SHP77 (cell line): Measurements from ENCODE around the gene TMEM119.
"Not testable (repeated sequence)": the region's sequence is repeated elsewhere in the genome, so short reads cannot be mapped to it uniquely, and the experiment has no call there.

Source experiments
- DNase-seq, 2 experiments: peaks; one replicate each; lab custom pipeline; 2025; lab: John Stamatoyannopoulos, UW

The TMEM119 gene

DNA sequence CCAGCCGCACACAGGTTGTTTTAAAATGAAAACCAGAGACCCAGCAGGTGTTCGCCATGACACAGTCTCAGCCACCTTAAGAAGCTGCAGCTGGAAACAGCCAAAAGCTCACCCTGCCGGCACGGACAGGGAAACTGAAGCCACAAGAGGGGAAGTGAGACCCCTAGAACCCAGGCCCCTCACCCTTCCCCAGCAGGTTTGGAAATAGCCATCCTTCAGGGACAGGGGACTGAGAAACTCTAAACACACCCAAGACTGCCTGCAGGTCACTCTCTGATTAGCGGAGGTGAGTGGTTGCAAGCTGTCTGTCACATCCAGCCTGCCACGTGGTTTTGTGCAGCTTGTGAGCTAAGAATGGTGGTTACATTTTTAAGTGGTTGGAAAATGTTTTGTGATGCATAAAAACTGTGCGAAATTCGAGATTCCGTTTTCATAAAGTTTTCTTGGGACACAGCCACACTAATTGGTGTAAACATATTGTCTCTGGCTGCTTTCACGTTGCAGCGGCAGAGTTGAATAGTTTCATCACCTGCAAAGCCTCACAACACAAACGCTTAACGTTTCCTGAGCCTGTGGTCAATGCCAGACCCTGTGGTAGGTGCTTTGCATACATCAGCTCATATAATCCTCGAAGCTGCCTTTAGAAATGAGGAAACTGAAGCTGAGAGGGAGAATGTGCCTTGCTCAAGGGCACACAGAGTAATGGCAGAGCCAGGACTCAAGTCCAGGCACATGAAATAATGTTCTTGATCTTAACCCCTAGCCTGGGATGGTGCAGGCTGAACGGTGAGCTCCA lies 37.5 kb upstream of the TMEM119 start:
- peak; percentile 11 to 35 for DNase-seq

DNA sequence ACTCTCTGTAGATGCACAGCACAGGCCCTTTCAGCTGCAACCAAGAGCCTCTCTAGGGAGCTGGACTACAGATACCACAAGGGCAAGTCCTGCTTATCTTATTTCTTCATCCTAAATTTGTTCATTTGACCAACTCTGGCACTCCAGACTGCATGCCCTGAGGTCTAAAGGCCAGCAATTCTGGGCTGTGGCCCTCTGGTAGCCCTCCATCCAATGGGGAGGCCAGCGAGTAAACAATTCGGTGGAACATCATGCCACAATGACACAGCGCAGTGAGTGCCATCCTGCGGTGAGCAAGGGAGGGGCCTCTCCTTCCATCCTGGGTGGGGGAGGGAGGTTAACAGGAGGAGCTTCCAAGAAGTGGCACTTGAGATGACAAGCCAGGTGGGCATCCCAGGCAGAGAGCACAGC lies 36.5 kb upstream of the TMEM119 start:
- DNase-seq = peak; percentile 85 to 90

DNA sequence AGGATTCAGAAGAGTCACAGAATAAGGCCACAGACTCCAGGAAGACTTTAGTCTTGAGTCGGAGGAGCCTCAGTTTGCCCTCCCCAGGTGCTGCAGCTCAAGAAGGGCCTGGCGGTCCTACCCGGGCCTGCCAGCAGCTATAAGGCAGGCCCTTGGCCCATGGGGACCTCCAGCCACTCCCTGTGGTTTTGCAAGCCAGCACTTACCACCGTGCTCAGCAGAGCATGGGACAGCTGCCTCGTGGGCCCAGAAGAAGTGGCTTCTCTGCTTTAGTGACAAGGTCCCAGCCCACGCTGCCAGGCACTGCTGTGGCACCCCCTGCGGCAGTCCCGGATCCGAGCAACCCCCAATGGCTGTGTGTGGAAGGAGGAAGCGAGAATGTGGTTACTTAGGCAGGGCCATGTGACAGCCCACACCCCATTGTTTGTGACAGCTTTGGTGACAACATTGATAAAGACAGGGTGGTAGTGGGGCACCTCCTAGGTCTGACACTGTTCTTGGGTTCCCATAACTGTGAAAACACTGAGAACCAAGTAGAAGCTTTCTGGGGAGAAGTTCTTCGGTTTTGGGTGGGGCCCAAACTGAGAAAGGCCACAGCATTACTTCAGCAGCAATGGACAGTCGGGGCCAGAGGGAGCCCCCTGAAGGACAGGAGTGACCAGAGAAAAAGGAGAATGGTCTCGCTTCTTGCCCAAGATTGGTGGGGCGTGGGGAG lies 35.8 kb upstream of the TMEM119 start, which contains the start of gene SELPLG:
TSS of gene SELPLG (minus strand) at position 361 of the 715 bp plus-strand sequence. CDS start 9,587 bp downstream, outside the sequence.
- no peak for DNase-seq

DNA sequence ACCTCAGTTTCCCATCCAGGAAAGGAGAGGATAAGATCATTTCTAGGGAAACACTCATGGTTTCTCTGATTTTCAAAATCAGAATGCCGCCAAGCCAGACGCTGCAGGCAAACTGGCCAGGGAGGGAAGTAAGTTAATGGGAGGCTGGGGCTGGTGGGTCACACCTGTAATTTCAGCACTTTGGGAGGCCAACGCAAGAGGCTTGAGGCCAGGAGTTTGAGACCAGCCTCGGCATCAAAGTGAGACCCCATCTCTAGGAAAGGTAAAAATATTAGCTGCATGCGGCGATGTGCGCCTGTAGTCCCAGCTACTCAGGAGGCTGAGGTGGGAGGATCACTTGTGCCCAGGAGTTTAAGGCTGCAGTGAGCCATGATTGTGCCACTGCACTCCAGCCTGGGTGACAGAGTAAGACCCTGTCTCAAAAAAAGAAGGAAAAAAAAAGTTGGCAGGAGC lies 35.2 kb upstream of the TMEM119 start:
- DNase-seq = no peak

DNA sequence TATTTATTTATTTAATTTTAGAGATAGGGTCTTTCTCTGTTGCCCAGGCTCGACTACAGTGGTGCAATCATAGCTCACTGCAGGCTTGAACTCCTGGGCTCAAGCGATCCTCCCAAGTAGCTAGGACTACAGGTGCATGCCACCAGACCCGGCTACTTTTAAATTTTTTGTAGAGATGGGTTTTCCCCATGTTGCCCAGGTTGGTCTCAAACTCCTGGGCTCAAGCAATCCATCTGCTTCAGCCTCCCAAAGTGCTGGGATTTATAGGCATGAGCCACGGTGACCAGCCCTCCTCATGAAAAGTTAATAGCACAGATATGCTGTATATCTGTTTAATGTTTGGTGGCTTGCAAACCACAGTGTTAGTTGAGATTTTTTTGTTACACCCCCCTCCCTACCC lies 33.4 kb upstream of the TMEM119 start:
- not testable (repeated sequence) for DNase-seq

DNA sequence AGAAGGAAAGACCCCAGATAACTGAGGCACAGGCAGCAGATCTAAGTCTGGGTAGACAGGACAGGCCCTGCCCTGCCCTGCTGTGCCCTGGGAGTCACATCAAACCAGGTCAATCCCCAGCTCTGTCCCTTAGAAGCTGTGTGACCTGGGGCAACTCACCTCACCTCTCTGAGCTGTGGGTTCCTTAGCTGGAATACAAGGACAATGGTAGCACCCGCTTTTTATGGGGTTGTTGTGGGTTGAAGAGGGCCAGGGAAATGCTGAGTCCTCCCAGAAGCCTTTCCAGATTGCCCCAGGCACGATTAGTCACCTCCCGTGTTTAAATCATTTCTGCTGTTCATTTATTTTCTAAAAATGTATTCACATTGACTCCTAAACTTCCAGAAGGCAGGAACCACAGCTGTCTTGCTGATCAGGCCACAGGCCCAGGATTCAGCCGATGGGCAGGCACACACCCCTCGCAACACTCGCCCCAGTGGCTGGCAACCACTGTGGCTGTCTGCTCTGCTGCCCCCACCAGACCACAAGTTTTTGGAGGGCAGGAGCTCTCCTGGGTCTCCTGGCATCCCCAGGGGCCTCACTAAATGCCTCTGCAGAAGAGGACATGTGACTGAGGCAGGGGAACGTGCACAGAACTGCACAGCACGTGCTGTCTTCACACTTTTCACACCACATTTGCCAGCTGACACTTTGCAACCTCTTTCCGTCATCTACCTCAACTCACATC lies 32.8 kb upstream of the TMEM119 start:
- no peak for DNase-seq

DNA sequence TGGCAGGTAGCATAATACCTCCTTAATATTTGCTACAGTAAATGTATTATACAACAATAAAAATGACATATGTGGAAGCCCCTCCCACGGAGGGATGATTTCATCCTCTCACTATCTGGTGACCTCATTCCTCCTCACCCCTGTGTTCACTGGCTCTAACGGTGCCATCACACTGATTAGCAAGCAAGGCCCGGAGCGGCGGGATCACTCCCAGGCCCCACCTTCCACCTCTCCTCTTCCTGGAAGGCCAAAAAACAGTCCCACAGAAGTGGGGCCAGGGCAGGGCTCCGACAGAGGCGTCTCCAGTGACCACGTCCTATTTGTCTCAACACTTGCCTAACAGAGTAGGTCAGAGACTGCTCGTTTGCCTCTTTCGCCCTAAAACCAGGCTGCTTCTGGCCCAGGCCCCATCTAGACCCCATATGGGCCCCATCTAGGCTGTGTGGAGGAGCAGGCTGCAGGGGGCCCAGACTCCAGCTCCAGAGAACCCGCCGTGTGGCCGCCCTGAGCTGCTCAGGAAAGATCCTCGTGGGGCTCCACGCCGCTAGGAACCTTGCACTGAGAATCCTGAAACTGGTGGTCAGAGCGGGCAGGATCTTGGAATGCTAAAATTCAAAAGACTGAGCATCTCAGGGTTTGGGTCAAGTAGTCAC lies 32.1 kb upstream of the TMEM119 start:
- peak; percentile 23 to 50 for DNase-seq

DNA sequence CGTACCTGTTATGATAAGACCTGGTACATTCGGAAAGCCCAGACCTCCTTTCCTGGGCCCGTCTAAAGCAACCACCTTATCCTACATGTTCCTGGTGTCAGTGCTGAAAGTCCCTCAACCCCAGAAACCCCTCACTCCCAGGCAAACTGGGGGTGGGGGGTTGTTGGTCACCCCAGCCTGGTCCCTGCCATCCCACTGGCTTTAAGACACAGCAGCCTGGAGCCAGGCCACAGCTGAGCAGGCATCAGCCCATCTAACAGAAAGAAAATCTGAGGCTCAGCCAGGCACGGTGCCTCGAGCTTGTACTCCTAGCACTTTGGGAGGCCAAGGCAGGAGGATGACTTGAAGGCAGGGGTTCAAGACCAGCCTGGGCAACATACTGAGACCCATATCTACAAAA lies 31.3 kb upstream of the TMEM119 start:
- no peak for DNase-seq

DNA sequence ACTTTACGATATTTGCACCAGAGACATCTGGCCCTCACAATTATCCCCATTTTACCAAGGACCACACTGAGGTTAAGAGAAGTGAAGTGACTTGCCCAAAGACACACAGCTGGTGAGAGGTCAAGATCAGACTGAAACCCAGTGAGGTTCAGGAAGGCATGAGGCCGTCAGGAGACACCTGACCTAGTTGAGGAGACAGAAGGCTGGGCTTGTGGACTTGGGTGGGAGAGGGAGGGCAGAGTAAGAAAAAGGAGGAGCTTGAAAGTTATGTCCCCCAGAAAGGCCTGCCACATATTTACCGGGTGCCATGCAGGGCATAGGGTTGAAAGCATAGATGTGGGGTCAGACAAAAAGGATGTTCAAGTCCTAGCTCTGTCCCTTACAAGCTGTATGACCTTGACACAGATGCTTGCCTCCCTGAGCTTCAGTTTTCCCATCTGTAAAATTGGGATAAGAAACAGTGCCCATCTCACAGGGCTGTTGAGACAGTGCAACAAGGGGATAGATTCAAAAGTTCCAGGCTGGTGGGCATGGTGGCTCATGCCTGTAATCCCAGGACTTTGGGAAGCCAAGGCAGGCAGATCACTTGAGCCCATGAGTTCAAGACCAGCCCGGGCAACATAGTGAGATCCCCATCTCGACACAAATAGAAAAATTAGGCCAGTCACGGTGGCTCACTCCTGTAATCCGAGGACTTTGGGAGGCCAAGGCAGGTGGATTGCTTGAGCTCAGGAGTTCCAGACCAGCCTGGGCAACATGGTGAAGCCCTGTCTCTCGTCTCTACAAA lies 29.4 kb upstream of the TMEM119 start:
- no peak for DNase-seq

DNA sequence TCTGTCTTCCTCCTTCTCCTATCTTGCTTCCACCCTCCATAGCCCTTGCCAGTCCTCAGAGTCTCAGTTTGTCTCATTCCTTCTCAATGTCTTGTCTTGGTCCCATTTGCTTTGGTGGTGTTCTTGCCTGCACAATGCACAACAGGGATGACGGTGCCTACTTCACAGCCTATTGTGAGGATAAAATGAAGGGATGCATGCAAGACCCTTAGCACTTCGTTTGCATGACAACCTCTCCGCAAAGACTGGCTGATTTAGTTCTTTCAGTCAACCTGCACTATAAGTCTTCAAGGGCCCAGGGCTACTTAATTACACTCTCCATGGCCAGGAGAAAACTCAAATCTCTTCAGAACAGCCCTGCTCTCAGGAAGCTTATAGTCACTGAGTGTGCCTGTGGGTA lies 27.3 kb upstream of the TMEM119 start:
- DNase-seq = no peak

DNA sequence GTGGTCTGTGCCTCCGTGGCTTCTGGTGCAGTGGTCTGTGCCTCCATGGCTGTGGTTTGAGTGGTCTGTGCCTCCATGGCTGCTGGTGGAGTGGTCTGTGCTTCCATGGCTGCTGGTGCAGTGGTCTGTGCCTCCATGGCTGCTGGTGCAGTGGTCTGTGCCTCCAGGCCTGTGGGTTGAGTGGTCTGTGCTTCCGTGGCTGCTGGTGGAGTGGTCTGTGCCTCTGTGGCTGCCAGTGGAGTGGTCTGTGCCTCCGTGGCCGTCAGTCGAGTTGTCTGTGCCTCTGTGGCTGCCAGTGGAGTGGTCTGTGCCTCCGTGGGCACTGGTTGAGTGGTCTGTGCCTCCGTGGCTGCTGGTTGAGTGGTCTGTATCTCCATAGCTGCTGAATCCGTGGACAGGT lies 25.7 kb upstream of the TMEM119 start:
- no peak for DNase-seq

DNA sequence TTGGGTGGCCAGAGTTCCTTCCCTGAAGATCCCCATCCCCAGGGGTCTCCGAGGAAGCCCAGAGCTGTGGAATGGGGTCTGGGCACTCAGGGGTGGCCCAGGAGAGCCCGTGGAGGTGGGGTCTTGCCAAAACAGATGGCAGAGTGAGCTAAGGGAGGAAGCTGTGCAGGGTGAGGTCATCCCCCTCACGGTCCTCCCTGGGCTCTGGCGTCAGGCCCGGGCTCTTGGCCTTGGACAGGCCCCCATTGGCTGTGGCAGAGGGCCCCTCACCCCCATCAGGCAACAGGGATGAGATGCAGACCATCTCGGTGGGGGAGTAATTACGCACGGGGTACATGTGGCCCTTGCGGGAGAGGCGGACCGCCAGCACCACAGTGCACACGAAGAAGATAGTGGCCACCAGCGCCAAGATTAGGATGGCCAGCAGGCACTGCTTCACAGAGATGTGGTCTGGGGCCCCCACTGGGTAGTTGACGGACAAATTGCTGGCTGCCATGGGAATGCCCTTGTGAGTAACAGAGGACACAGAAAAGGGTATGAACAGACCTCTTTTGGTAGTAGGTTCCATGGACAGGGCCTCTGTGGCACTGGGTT lies 25.1 kb upstream of the TMEM119 start:
- DNase-seq = no peak

DNA sequence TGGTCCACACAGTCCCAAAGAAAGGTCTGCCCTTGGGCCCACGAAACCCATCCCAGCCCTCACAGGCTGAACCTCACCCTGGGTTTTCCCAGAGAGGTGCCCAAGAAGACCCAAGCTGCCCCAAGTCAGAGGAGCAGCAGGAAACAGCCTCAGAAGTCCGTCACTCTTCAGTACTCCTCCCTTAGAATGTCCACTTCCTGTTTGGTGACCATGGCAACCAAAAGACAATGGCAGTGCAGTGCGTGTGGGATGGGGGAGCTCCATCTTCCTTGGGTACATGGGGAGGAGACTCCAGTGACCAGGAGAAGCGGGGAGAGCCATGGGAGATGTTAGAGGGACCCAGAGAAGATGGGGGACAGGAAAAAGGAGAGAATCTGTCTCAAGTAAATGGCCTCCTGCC lies 24.5 kb upstream of the TMEM119 start:
- DNase-seq = peak; percentile 16 to 28

DNA sequence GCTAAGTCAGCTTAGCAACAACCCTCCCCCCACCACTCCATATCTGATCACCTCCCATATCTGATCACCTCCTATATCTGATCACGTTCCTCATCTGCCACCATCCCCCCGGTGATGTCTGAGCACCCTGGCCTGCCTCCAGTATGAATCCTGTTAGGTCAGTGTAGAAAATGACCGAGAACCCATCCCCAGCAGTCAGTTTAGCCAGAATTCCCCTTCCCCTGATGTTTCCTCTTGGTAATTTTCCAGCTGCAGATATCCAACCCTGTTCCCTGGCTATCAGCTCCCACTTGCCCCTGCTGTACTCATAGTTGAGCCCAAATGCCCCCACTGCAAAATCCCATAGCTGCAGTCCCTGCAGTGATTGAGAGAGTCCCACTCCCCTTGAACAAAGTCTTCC lies 23.3 kb upstream of the TMEM119 start:
- DNase-seq = no peak

DNA sequence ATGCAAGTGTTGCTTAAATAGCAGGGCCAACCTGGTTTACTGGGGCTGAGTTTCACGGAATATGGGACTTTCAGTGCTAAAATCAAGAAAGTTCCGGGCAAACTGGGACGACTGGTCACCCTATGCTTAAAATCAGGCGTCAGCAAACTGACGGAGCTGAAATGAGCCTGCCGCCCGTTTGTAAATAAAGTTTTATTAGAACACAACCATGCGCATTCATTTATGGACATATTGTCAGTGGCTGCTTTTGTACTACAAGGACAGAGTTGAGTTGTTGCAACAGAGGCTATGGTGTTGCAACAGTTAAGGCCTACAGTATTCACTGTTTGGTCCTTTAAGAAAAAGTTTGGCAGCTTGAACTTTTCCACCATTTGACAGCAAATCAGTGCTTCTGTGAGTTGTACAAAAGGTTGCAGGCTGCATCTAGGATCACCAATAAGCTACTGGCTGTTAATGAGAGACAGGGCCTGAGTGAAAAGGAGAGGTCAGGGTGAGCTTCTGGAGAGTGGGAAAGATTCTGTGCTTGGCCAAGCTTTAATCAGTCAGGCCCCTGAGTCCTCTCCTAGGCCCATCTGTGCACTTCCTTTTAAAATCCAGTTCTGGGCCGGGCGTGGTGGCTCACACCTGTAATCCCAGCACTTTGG lies 22.5 kb upstream of the TMEM119 start:
- no peak for DNase-seq

DNA sequence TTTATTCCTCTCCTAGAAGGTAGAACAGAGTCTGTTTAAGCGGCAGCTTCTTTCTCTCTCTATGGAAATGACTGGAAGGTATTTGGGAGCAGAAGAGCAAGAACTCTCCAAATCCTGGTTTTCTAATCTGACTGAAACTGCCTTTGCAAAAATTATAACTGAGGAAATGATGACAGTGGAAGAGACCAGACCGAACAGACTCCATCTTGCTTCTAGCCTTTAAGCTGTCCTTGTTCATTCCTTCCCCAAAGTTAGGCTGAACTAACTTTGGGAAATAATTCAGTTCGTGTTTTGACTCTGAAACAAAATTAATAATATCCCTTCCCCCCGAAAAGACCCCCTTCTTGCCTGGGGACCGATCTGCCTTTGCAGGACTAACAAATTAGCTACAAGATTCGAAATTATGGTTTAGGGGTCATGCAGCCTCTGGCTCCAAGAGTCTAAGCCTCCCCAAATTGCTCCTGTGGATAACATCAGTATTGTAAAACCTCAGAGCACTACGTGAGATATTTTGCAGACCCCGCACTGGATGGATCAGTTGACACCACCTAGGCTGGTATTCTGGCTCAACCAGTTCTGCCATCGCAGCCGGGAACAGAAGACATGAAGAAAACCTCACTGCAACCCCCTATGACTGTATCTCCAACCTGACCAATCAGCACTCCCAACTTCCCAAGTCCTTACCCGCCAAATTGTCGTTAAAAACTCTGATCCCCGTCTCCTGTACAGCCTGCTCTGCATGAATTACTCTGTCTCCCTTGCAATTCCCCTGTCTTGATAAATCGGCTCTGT lies 21.7 kb upstream of the TMEM119 start:
- no peak for DNase-seq

DNA sequence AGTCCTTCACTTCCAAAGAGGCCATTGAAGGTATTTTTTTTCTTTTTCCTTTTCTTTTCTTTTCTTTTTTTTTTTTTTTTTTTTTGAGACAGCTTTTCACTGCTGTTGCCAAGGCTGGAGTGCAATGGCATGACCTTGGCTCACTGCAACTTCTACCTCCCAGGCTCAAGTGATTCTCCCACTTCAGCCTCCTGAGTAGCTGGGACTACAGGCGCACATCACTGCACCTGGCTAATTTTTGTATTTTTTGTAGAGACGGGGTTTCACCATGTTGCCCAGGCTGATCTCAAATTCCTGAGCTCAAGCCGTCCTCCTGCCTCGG lies 21.0 kb upstream of the TMEM119 start:
- DNase-seq = not testable (repeated sequence)

DNA sequence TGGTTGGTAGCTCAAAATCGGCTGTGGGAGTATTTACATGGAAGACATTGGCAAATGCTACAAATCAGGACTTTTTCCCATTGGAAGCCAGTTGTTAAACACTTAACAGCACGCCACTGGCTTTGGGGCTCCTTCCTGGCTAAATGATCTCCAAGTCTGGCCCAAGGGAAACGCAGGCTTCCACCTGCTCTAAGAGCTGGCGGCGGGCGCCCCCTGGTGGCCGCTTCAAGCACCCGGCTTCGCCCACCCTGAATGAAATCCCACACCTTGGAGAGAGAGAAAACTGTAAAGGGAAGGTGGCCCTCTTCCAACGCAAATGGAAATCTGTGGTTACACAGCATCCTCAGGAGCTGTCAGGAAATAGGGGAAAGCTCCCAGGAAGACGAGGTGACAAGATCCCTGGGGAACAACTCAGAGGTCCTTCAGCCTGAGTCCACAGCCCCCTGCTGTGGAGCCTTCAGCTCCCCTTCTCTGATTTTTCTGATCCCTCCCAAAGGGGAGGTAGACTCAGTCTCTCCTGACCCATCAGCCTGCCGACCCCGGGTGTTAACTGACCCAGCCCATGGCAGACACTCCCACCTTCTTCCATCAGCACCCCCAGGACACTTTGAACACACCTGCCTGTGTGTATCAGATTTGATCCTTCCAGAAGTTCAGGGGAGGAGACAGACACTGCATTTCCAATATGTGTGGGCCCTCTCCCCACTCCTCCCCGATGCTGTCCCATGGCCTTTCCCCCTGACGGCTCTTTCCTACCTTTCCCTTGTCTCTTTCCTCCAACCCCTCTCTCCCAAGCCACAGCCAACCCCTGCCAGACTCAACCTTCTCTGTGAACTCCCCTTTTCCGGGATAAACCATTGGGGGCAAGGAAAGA lies 20.4 kb upstream of the TMEM119 start:
- DNase-seq = peak; percentile 73 to 79
